HepG2 (cell line): ENCODE measurements around the gene PIM3. TPM values are rescaled to one million over a fixed set of nuclear protein-coding genes. Genes with fewer than 3 reads are reported as not detected.

Experiments
- BRD4 ChIP-seq: sonication (generic); formaldehyde crosslinking; IDR thresholded peaks from 2 replicates; pipeline ENCODE4 v1.4.0; 2020; ENCODE audit warnings: missing genetic modification reagents
- HNRNPL ChIP-seq: fragments of 200-400 bp; formaldehyde crosslinking; IDR thresholded peaks from 2 replicates; pipeline ENCODE4 v1.6.1; 2017; ENCODE audit warnings: mild to moderate bottlenecking, low read depth, low read length
- KDM6A ChIP-seq: IDR thresholded peaks from 2 replicates; pipeline ENCODE4 v1.6.1; 2016; ENCODE audit warnings: low read depth
- NBN ChIP-seq: fragments of 450-650 bp; conservative IDR thresholded peaks from 2 replicates; pipeline ENCODE4 v1.6.1; 2017
- RAD21 ChIP-seq: fragments of 450-650 bp; formaldehyde crosslinking; IDR thresholded peaks from 2 replicates; pipeline ENCODE4 v1.5.0; 2020; ENCODE audit warnings: mild to moderate bottlenecking
- RARG ChIP-seq: sonication (generic); formaldehyde crosslinking; IDR thresholded peaks from 2 replicates; pipeline ENCODE4 v1.4.0; 2020; ENCODE audit warnings: low read depth, mild to moderate bottlenecking, missing genetic modification reagents
- REL ChIP-seq: sonication (generic); formaldehyde crosslinking; conservative IDR thresholded peaks from 2 replicates; pipeline ENCODE4 v1.8.0; 2022; ENCODE audit warnings: mild to moderate bottlenecking, missing genetic modification reagents, moderate library complexity
- SOX6 ChIP-seq, 2 experiments: fragments of 450-650 bp in 1 of 2; sonication (generic) in 1 of 2; formaldehyde crosslinking in 1 of 2; IDR thresholded peaks; 2 replicates each; pipeline versions ENCODE4 v1.4.0 to v1.6.1; 2017 to 2020; ENCODE audit warnings: antibody characterized with exemption in 1 of 2, mild to moderate bottlenecking in 1 of 2, missing genetic modification reagents in 1 of 2
- TMF1 ChIP-seq: sonication (generic); formaldehyde crosslinking; IDR thresholded peaks from 2 replicates; pipeline ENCODE4 v1.8.1; 2022; ENCODE audit warnings: low read depth, missing genetic modification reagents
- ZC3H13 ChIP-seq: sonication (generic); formaldehyde crosslinking; IDR thresholded peaks from 2 replicates; pipeline ENCODE4 v1.8.1; 2023; ENCODE audit warnings: mild to moderate bottlenecking, missing genetic modification reagents, moderate library complexity
- ZFP36L1 ChIP-seq: sonication (generic); formaldehyde crosslinking; IDR thresholded peaks from 2 replicates; pipeline ENCODE4 v1.8.0; 2022; ENCODE audit warnings: mild to moderate bottlenecking, missing genetic modification reagents, moderate library complexity
- ZNF121 ChIP-seq: sonication (generic); formaldehyde crosslinking; IDR thresholded peaks from 2 replicates; pipeline ENCODE4 v1.5.0; 2020; ENCODE audit warnings: mild to moderate bottlenecking, missing genetic modification reagents
- ZNF343 ChIP-seq: sonication (generic); formaldehyde crosslinking; IDR thresholded peaks from 2 replicates; pipeline ENCODE4 v1.4.0; 2020; ENCODE audit warnings: mild to moderate bottlenecking, missing genetic modification reagents
- ZNF777 ChIP-seq: sonication (generic); formaldehyde crosslinking; IDR thresholded peaks from 2 replicates; pipeline ENCODE4 v1.4.0; 2020; ENCODE audit warnings: missing genetic modification reagents
- ZSCAN20 ChIP-seq: sonication (generic); formaldehyde crosslinking; IDR thresholded peaks from 2 replicates; pipeline ENCODE4 v1.4.0; 2020; ENCODE audit warnings: missing genetic modification reagents, mild to moderate bottlenecking, borderline replicate concordance
- polyA plus RNA-seq, 8 experiments: library from polyadenylated mRNA; depleted of rRNA in 3 of 8; stranded (reverse) in 7 of 8; unstranded in 1 of 8; fragments of >200 nt; fragmentation: Illumina TruSeq in 4 of 8; extraction: Trizol in 4 of 8; gene quantifications; 2 replicates each; pipeline versions ENCODE4 v1.2.1 to v1.2.3, GENCODE V29; 2011 to 2016; ENCODE audit warnings: low read depth in 4 of 8, missing spikeins in 1 of 8, mixed read lengths in 1 of 8; ENCODE audit not compliant: insufficient read depth in 1 of 8
- total RNA-seq, 5 experiments: library from RNA; depleted of rRNA; stranded (reverse); fragments of >200 nt; fragmentation: Illumina TruSeq; extraction: Trizol; gene quantifications; 2 replicates each; pipeline ENCODE4 v1.2.3, GENCODE V29; 2016; ENCODE audit warnings: low read depth in 1 of 5
- TF ChIP-seq, protein P1 (sequence below): sonication (generic); formaldehyde crosslinking; IDR thresholded peaks from 2 replicates; pipeline ENCODE4 v1.8.1; 2023; ENCODE audit warnings: missing genetic modification reagents, mild to moderate bottlenecking, borderline replicate concordance
- TF ChIP-seq, protein P2 (sequence below): sonication (generic); formaldehyde crosslinking; conservative IDR thresholded peaks from 2 replicates; pipeline ENCODE4 v1.4.0; 2020; ENCODE audit warnings: missing genetic modification reagents
- TF ChIP-seq, protein P3 (sequence below): sonication (generic); formaldehyde crosslinking; IDR thresholded peaks from 2 replicates; pipeline ENCODE4 v1.5.0; 2020; ENCODE audit warnings: mild to moderate bottlenecking, missing genetic modification reagents, moderate library complexity
- TF ChIP-seq, protein P4 (sequence below): sonication (generic); formaldehyde crosslinking; IDR thresholded peaks from 2 replicates; pipeline ENCODE4 v1.4.0; 2020; ENCODE audit warnings: missing genetic modification reagents, mild to moderate bottlenecking, borderline replicate concordance
- TF ChIP-seq, protein P5 (sequence below): sonication (generic); IDR thresholded peaks from 2 replicates; pipeline ENCODE4 v1.6.1; 2016; ENCODE audit warnings: low read depth, borderline replicate concordance

Gene PIM3
- total and polyA plus RNA-seq, 2 of the 13 experiments (the other 11 are each of a cell fraction or from before 2014, with no cell fraction given), result 21.6 to 31.2 TPM

DNA sequence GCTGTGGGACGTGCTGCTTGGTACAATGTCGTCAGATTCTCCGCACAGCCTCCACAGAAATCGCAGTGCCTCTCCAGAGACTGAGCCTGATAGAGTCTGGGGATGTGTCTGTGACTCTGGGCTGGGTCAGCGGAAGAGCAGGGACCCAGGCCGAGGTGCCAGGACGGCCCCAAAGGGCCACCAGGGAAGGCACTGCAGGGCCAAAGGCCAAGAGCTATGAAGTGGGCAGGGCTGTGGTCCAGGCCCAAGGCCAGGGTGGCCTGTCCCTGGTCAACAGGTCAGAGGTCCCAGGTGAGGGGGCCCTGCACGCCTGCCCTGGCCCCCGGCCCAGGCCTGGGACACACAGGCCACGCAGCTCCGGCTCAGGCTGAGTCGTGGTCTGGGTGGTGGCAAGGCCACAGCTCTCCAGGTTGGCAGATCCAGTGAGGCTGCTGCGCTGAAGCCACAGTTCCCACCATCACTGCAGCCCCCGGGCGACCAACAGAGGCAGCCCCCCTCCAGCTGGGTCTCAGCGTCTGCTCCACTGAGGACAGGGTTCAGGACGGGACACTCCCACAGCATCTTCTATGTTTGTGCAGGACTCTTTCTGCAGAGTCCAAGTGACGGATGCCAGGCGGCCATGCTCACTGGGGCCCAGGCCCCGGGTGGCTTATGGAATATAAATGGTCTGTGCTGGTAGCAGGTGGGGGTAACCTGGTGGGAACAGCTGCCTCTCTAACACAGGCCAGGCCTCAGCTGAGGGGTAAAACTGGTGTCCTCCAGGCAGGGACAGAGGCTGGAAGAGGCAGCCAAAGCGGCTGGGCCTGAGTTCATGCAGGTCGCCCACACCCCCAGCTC lies 4.8 kb upstream of the PIM3 start (continued):
- TF ChIP-seq REL (CRISPR knock-in tag) (no peak), ZC3H13 (CRISPR knock-in tag) (peak; percentile 23; the same call in 1 of the 2 replicates), SOX6 (IDR thresholded peaks at IDR 0.05) (no peak), SOX6 (CRISPR knock-in tag; IDR thresholded peaks at IDR 0.05) (peak; percentile 61), TMF1 (CRISPR knock-in tag) (no peak), HNRNPL (peak; percentile 84; the same call in 1 of the 2 replicates), ZNF343 (CRISPR knock-in tag) (no peak), RAD21 (CRISPR knock-in tag) (no peak), BRD4 (CRISPR knock-in tag) (0 out of 2 replicates have a peak, but pooled peaks have one; percentile 7), ZSCAN20 (CRISPR knock-in tag) (no peak), RARG (CRISPR knock-in tag) (no peak), NBN (no peak), ZNF121 (CRISPR knock-in tag) (no peak), ZFP36L1 (CRISPR knock-in tag) (0 out of 2 replicates have a peak, but pooled peaks have one; percentile 26), KDM6A (CRISPR knock-in tag) (0 out of 2 replicates have a peak, but pooled peaks have one; percentile 33), ZNF777 (no peak)
- TF ChIP-seq, protein P1, sequence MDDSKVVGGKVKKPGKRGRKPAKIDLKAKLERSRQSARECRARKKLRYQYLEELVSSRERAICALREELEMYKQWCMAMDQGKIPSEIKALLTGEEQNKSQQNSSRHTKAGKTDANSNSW (CRISPR knock-in tag), result no peak
- TF ChIP-seq, protein P2, sequence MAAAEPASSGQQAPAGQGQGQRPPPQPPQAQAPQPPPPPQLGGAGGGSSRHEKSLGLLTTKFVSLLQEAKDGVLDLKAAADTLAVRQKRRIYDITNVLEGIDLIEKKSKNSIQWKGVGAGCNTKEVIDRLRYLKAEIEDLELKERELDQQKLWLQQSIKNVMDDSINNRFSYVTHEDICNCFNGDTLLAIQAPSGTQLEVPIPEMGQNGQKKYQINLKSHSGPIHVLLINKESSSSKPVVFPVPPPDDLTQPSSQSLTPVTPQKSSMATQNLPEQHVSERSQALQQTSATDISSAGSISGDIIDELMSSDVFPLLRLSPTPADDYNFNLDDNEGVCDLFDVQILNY, result no peak
- TF ChIP-seq, protein P3, sequence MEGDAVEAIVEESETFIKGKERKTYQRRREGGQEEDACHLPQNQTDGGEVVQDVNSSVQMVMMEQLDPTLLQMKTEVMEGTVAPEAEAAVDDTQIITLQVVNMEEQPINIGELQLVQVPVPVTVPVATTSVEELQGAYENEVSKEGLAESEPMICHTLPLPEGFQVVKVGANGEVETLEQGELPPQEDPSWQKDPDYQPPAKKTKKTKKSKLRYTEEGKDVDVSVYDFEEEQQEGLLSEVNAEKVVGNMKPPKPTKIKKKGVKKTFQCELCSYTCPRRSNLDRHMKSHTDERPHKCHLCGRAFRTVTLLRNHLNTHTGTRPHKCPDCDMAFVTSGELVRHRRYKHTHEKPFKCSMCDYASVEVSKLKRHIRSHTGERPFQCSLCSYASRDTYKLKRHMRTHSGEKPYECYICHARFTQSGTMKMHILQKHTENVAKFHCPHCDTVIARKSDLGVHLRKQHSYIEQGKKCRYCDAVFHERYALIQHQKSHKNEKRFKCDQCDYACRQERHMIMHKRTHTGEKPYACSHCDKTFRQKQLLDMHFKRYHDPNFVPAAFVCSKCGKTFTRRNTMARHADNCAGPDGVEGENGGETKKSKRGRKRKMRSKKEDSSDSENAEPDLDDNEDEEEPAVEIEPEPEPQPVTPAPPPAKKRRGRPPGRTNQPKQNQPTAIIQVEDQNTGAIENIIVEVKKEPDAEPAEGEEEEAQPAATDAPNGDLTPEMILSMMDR, result no peak
- TF ChIP-seq, protein P4, sequence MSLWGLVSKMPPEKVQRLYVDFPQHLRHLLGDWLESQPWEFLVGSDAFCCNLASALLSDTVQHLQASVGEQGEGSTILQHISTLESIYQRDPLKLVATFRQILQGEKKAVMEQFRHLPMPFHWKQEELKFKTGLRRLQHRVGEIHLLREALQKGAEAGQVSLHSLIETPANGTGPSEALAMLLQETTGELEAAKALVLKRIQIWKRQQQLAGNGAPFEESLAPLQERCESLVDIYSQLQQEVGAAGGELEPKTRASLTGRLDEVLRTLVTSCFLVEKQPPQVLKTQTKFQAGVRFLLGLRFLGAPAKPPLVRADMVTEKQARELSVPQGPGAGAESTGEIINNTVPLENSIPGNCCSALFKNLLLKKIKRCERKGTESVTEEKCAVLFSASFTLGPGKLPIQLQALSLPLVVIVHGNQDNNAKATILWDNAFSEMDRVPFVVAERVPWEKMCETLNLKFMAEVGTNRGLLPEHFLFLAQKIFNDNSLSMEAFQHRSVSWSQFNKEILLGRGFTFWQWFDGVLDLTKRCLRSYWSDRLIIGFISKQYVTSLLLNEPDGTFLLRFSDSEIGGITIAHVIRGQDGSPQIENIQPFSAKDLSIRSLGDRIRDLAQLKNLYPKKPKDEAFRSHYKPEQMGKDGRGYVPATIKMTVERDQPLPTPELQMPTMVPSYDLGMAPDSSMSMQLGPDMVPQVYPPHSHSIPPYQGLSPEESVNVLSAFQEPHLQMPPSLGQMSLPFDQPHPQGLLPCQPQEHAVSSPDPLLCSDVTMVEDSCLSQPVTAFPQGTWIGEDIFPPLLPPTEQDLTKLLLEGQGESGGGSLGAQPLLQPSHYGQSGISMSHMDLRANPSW, result no peak
- TF ChIP-seq, protein P5, sequence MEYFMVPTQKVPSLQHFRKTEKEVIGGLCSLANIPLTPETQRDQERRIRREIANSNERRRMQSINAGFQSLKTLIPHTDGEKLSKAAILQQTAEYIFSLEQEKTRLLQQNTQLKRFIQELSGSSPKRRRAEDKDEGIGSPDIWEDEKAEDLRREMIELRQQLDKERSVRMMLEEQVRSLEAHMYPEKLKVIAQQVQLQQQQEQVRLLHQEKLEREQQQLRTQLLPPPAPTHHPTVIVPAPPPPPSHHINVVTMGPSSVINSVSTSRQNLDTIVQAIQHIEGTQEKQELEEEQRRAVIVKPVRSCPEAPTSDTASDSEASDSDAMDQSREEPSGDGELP, result no peak; the same call in 1 of the 2 replicates
